Activated T-cell treated with anti-CD3 and anti-CD28 coated beads, Interleukin-2, amount 50 U/mL, for 48 hours (primary cell): Measurements from ENCODE around the gene LZTR1.
"Not testable (repeated sequence)": the region's sequence is repeated elsewhere in the genome, so short reads cannot be mapped to it uniquely, and the experiment has no call there.

Experiments used
- DNase-seq, 2 experiments: peaks; one replicate each; pipeline ENCODE4 v3.0.0-alpha.2; 2020

LZTR1 gene

DNA sequence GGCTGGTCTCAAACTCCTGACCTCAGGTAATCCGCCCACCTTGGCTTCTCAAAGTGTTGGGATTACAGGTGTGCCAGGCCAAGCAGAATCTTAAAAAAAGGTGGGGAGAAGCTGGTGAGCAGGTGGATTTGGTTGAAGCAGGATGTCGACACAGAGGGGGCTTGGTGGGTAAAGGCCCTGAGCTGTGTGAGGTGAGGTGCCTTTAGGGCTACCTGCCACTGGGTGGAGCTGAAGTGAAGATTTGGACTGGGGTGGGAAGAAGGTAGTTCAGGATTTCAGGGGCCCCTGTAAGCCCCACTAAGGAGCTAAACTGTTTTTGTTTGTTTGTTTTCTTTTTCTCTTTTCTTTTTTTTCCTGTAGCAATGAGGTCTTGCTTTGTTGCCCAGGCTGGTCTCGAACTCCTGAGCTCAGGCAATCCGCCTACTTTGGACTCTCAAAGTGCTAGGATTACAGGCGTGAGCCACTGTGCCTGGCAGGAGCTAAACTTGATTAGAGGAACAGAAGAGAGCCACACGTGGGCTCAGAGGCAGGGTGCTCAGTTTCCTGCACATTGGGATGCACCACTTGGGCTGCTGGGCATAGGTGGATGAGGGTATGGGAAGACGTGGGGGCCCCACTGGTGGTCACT lies 38.8 kb downstream of the LZTR1 start:
- peak in 1 of 2 experiments; percentile 44 for DNase-seq

DNA sequence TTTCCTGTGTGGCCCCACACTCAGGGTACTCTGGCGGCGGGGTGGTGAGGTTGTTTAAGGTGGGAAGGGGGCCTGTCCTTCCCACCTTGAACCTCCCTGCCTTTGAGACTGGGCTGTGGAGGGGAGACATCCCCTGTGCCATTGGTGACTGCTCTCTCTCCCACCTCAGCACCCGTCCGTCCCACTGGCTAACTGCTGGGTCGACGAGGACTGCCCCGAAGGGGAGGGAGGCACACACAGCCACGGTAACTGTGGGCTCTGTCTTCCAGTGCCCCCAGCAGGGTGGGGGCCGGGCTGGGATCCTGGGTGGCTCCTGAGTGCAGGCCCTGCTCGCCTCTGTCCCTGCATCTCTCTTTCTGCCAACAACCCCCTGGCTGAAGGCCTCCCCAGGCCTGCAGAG lies 40.4 kb downstream of the LZTR1 start:
- no peak for DNase-seq

DNA sequence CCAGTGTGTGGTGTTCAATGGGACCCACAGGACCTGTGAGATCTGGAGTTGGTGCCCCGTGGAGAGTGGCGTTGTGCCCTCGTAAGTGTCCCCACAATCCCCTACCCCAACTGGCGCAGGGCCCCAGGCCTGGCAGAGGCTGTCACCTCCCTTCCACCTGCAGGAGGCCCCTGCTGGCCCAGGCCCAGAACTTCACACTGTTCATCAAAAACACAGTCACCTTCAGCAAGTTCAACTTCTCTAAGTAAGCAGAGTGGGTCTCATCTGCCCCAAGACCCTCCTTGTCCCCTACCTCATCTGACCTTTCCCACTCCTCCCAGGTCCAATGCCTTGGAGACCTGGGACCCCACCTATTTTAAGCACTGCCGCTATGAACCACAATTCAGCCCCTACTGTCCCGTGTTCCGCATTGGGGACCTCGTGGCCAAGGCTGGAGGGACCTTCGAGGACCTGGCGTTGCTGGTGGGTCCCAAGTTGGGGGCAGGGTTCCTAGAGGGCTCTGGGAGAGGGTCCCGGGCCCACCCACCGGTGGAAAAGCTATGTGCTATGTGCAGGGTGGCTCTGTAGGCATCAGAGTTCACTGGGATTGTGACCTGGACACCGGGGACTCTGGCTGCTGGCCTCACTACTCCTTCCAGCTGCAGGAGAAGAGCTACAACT lies 41.0 kb downstream of the LZTR1 start:
- no peak for DNase-seq

DNA sequence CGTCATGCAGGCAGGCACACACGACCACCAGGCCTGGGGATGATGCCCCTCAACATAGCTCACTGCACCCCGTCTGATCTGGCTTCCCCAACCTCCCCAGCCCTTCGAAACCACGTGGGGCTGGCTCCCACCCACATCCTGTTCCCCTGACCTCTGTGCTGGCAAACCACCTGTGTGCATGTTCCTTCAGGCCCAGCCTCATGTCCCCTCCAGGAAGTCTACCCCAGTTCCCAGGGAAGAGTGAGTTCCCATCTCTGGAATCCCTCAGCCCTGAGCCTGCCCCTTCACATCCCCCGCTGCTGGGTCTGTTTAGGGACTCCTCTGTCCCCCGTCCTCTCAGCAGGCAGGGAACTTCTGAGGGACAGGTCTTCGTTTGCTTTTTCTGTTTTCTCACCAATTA lies 43.2 kb downstream of the LZTR1 start:
- DNase-seq, result peak in 1 of 2 experiments; percentile 35

DNA sequence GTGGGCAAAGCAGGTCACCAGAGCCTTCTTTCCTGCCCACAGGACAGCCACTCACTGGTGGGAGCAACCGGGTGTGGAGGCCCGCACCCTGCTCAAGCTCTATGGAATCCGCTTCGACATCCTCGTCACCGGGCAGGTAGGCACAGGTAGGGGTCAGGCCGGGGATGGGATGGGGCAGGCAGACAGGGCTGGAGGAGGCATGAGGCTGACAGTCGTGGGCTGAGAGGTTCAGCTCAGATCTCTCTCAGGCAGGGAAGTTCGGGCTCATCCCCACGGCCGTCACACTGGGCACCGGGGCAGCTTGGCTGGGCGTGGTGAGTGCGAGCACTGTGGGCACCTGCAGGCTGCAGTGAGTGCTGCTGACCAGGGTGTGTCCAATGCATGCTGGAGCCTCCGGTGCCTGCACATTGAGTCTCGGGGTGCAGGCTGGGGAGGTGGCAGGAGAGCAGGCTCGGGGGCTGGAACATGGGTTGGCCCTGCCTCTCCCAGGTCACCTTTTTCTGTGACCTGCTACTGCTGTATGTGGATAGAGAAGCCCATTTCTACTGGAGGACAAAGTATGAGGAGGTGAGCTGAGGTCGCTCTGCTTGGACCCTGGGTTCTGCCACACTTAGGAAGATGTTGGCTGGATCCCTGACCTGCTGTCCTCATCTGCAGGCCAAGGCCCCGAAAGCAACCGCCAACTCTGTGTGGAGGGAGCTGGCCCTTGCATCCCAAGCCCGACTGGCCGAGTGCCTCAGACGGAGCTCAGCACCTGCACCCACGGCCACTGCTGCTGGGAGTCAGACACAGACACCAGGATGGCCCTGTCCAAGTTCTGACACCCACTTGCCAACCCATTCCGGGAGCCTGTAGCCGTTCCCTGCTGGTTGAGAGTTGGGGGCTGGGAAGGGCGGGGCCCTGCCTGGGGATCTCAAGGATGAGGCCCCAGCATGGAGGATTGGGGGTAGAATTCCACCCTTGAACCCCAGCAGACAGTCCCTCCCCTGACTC lies 44.0 kb downstream of the LZTR1 start:
- DNase-seq, result no peak

- no peak for DNase-seq
Measured at GRCh38 chr22:21026783-21027692, 44.9 kb downstream of the LZTR1 start.

DNA sequence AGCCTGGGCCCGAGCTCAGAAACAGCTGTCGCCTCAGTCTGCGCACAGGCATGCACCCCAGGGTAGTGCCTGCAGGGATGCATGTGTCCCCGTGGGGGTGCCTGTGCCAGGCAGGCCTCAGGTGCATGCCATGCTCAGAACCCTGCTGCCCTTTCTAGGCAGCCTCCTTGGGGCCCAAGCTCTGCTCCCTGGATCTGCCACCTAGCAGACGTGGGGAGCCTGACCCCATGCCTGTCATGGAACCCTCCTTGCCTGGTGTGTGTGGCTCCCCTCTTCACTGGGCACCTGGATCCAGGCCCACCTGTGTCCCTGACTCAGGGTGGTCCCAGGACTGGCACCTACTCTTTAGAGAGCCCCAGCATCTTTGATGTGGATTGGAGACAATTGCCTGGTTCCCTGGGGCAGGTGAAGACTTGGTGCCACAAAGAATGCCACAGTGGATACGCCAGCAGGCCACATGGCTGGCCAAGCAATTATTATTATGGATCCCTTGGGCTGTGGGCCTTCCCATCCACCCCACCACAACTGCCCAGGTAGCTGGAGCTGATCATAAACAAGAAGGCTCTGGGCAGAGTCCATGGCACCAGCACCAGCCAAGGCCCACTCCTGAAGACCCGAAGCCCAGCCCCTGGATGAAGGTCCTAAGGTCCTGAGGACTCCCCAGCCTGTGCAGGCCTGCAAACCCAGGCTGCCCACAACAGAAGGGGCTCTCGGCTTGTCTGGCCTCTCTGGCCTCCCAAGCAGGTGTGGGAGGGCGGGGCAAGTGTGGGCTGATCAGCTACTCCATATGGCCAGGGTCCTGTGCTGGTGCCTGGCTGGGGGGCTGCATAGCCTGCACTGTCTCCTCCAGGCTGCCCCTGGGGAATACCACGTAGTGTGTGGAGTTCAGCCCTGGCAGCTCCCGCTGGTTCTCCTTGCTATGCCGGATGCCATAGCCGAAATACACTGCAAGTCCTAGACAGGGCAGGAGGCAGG lies 46.5 kb downstream of the LZTR1 start:
- DNase-seq, result no peak

GRCh38 chr22:21029486-21030025 lies 47.5 kb downstream of the LZTR1 start:
- no peak for DNase-seq

- DNase-seq, result no peak
Measured at GRCh38 chr22:21030032-21030431, 47.9 kb downstream of the LZTR1 start.

- no peak for DNase-seq
Measured at GRCh38 chr22:21030621-21031544, 48.8 kb downstream of the LZTR1 start.

- no peak for DNase-seq
Measured at GRCh38 chr22:21031545-21032036, 49.5 kb downstream of the LZTR1 start.

- DNase-seq, result no peak
Measured at GRCh38 chr22:21032037-21032867, 50.2 kb downstream of the LZTR1 start, which contains the start of gene SLC7A4. TSS of gene SLC7A4 (minus strand) at chr22:21032561. CDS start at chr22:21031812, 749 bp downstream.

GRCh38 chr22:21032868-21033688 lies 51.0 kb downstream of the LZTR1 start:
- no peak for DNase-seq

GRCh38 chr22:21033895-21034294 lies 51.8 kb downstream of the LZTR1 start:
- no peak for DNase-seq

DNA sequence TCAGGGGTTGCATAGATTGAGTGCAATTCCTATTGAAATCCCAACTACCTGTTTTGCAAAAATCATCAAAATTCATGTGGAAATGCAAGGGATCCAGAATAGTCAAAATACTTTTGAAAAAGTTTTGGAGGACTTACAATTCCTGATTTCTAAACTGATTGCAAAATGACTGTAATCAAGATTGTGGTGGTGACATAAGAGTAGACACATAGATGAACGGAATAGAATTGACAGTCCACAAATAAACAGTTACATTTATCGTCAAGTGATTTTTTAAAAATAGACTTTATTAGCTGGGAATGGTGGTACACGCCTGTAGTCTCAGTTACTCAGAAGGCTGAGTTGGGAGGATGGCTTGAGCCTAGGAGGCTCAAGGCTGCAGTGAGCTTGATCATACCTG lies 52.9 kb downstream of the LZTR1 start:
- no peak for DNase-seq

DNA sequence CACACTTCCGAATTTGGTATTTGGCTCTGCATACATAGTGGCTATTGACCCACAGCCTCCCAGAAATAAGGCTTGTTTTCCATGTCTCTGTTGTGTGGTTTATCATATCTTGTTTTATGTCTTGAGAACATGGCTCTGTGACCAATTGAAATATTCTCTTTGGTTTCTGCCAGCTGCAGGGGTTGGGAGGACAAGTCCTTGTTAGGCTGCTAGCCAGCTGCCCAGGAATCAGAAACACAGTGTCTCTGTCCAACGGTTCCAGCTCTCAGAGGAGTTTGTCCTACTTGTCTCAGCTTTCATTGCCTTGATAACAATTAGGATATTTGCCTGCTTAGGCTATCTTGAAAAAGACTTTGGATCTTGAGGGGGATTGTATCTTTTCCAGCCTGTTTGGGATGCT lies 56.3 kb downstream of the LZTR1 start:
- no peak for DNase-seq

- not testable (repeated sequence) for DNase-seq
Measured at GRCh38 chr22:21039158-21039557, 57.1 kb downstream of the LZTR1 start.

- DNase-seq, result no peak
Measured at GRCh38 chr22:21041937-21042336, 59.8 kb downstream of the LZTR1 start.
